K562 (cell line): ENCODE results near the gene BCAN. TPM values are rescaled to one million over a fixed set of nuclear protein-coding genes. Genes with fewer than 3 reads are reported as not detected.

Source experiments
- ADNP ChIP-seq: fragments of 200-800 bp; sonication (Bioruptor generic); IDR thresholded peaks from 2 replicates; pipeline ENCODE4 v1.6.1; 2016; ENCODE audit warnings: missing genetic modification characterization, missing compliant biosample characterization
- CBX2 ChIP-seq: fragments of 200-600 bp; sonication (generic); IDR thresholded peaks from one replicate; pipeline ENCODE4 v1.6.1; 2012; ENCODE audit warnings: mild to moderate bottlenecking, low read length, inconsistent platforms; ENCODE audit not compliant: insufficient read depth, poor library complexity, severe bottlenecking
- CEBPG ChIP-seq, 3 experiments: fragments of 200-800 bp in 1 of 3; sonication (Bioruptor generic) in 1 of 3; sonication (generic) in 1 of 3; formaldehyde crosslinking in 1 of 3; IDR thresholded peaks in 2 of 3; conservative IDR thresholded peaks in 1 of 3; 2 replicates each; pipeline versions ENCODE4 v1.6.1 to v1.8.0; 2016 to 2022; ENCODE audit warnings: missing compliant biosample characterization in 2 of 3, missing genetic modification characterization in 2 of 3, mild to moderate bottlenecking in 1 of 3, missing genetic modification reagents in 1 of 3
- CHD2 ChIP-seq: IDR thresholded peaks from 2 replicates; pipeline ENCODE4 v1.6.1; 2011; ENCODE audit warnings: low read depth, low read length
- E2F1 ChIP-seq: sonication (generic); formaldehyde crosslinking; IDR thresholded peaks from 2 replicates; pipeline ENCODE4 v1.8.1; 2023; ENCODE audit warnings: mild to moderate bottlenecking, missing genetic modification reagents, moderate library complexity
- ELK3 ChIP-seq: fragments of 450-650 bp; formaldehyde crosslinking; IDR thresholded peaks from 2 replicates; pipeline ENCODE4 v1.4.0; 2020; ENCODE audit warnings: mild to moderate bottlenecking
- EZH2 ChIP-seq: IDR thresholded peaks from 2 replicates; pipeline ENCODE4 v1.6.1; 2012; ENCODE audit warnings: low read depth, mild to moderate bottlenecking, inconsistent platforms, low read length, borderline replicate concordance
- HMBOX1 ChIP-seq: sonication (generic); IDR thresholded peaks from 2 replicates; pipeline ENCODE4 v1.6.1; 2016
- IRF9 ChIP-seq: fragments of 450-650 bp; IDR thresholded peaks from 2 replicates; pipeline ENCODE4 v1.6.1; 2016; ENCODE audit warnings: missing biosample characterization, missing genetic modification characterization
- MECOM ChIP-seq: fragments of 250-450 bp; sonication (Bioruptor Pico); IDR thresholded peaks from 2 replicates; pipeline ENCODE4 v1.8.0; 2022; ENCODE audit warnings: inconsistent platforms
- POLR2B ChIP-seq: fragments of 450-650 bp; IDR thresholded peaks from 2 replicates; pipeline ENCODE4 v1.6.1; 2018; ENCODE audit warnings: low read depth; ENCODE audit not compliant: partially characterized antibody
- ZFP30 ChIP-seq: fragments of 250-450 bp; sonication (Bioruptor Pico); IDR thresholded peaks from 2 replicates; pipeline ENCODE4 v1.8.0; 2022; ENCODE audit warnings: moderate library complexity, mild to moderate bottlenecking, inconsistent platforms, borderline replicate concordance
- ZKSCAN1 ChIP-seq: fragments of 150-350 bp; IDR thresholded peaks from 2 replicates; pipeline ENCODE4 v1.6.1; 2016; ENCODE audit warnings: low read depth, low read length
- ZKSCAN8 ChIP-seq: fragments of 200-800 bp; sonication (Bioruptor generic); IDR thresholded peaks from 2 replicates; pipeline ENCODE4 v1.6.1; 2016; ENCODE audit warnings: missing genetic modification characterization, missing compliant biosample characterization
- ZNF398 ChIP-seq: fragments of 250-450 bp; sonication (Bioruptor Pico); IDR thresholded peaks from 2 replicates; pipeline ENCODE4 v1.8.0; 2021; ENCODE audit warnings: moderate library complexity, mild to moderate bottlenecking, inconsistent platforms
- ZNF699 ChIP-seq: fragments of 250-450 bp; sonication (Bioruptor Pico); IDR thresholded peaks from 2 replicates; pipeline ENCODE4 v1.8.0; 2021; ENCODE audit warnings: mild to moderate bottlenecking, moderate library complexity; ENCODE audit not compliant: insufficient replicate concordance
- polyA plus RNA-seq, 8 experiments: library from polyadenylated mRNA; depleted of rRNA in 4 of 8; stranded (reverse) in 5 of 8; unstranded in 3 of 8; fragments of >200 nt; fragmentation: Nextera tagmentation in 2 of 8; fragmentation: Illumina TruSeq in 1 of 8; extraction: Ambion mirVana in 2 of 8; extraction: Trizol in 1 of 8; gene quantifications; 2 replicates each; pipeline versions ENCODE4 v1.2.1 to v1.2.3, GENCODE V29; 2011 to 2014; ENCODE audit warnings: inconsistent platforms in 1 of 8, missing spikeins in 1 of 8
- total RNA-seq, 7 experiments: library from RNA; depleted of rRNA in 6 of 7; stranded (reverse); fragments of >200 nt in 6 of 7; fragmentation: Illumina TruSeq in 2 of 7; extraction: Trizol in 2 of 7; gene quantifications; 2 replicates each; pipeline versions ENCODE4 v1.2.1 to v1.2.3, GENCODE V29; 2011 to 2021; ENCODE audit warnings: low replicate concordance in 1 of 7

Gene BCAN
- total and polyA plus RNA-seq, 9 of the 15 experiments (the other 6 are each of a cell fraction or from before 2014, with no cell fraction given), result 0.04 to 0.33 (median 0.14) TPM; not detected in 5

GRCh38 chr1:156601122-156601830 is 40.6 kb upstream of the BCAN start, which contains the start of gene GPATCH4 (continued):
- TF ChIP-seq CBX2 (no peak), ZFP30 (CRISPR knock-in tag) (no peak), E2F1 (CRISPR knock-in tag) (peak; percentile 62; the same call in 1 of the 2 replicates), ADNP (tag) (no peak), HMBOX1 (no peak), MECOM (CRISPR knock-in tag) (no peak), ZKSCAN8 (CRISPR knock-in tag) (no peak), EZH2 (no peak), ZNF699 (CRISPR knock-in tag) (no peak), POLR2B (peak; percentile 51), ZNF398 (CRISPR knock-in tag) (no peak), CEBPG (CRISPR knock-in tag; IDR thresholded peaks at IDR 0.05) (no peak), CEBPG (tag; conservative IDR thresholded peaks at IDR 0.05 in 1 of 2, IDR thresholded peaks at IDR 0.05 in 1 of 2) (no peak), CHD2 (peak; percentile 23; the same call in 1 of the 2 replicates), IRF9 (no peak), ZKSCAN1 (no peak), ELK3 (CRISPR knock-in tag) (no peak)
